ENCODE results near the gene CINP. TPM values are rescaled to one million over a fixed set of nuclear protein-coding genes. Genes with fewer than 3 reads are reported as not detected.

The CINP gene
- total and polyA plus RNA-seq, 2 of the 13 experiments (the other 11 are each of a cell fraction or from before 2014, with no cell fraction given), result 32.8 to 42.8 TPM

GRCh38 chr14:102362545-102363181 lies at the start of gene CINP, which contains the start of gene TECPR2 (continued):
- TF ChIP-seq ELF4 (CRISPR knock-in tag; IDR thresholded peaks at IDR 0.05; ENCODE audit: borderline replicate concordance) (no peak), ZNF792 (CRISPR knock-in tag; IDR thresholded peaks at IDR 0.05) (peak; percentile 31; the same call in 1 of the 2 replicates), JUND (CRISPR knock-in tag; IDR thresholded peaks at IDR 0.05) (no peak), ZNF710 (CRISPR knock-in tag; IDR thresholded peaks at IDR 0.05; ENCODE audit: borderline replicate concordance) (peak; percentile 23; the same call in 1 of the 2 replicates), TARDBP (CRISPR knock-in tag; IDR thresholded peaks at IDR 0.05) (no peak), ZKSCAN5 (CRISPR knock-in tag; IDR thresholded peaks at IDR 0.05) (no peak), HMG20A (CRISPR knock-in tag; IDR thresholded peaks at IDR 0.05; ENCODE audit: borderline replicate concordance) (no peak), SRSF9 (IDR thresholded peaks at IDR 0.05; ENCODE audit: borderline replicate concordance, insufficient read depth, low read depth, low read length, poor library complexity, severe bottlenecking) (no peak), ZC3H13 (CRISPR knock-in tag; IDR thresholded peaks at IDR 0.05) (no peak), ZBTB21 (CRISPR knock-in tag; IDR thresholded peaks at IDR 0.05) (no peak), BRF2 (CRISPR knock-in tag; IDR thresholded peaks at IDR 0.05) (no peak), EZH2 (conservative IDR thresholded peaks at IDR 0.05; ENCODE audit: low read depth, low read length) (no peak), ARID4A (CRISPR knock-in tag; IDR thresholded peaks at IDR 0.05; ENCODE audit: borderline replicate concordance) (peak; percentile 74; the same call in 1 of the 2 replicates), ZNF501 (CRISPR knock-in tag; IDR thresholded peaks at IDR 0.05) (no peak; the same call in 1 of the 2 replicates), ZNF564 (CRISPR knock-in tag; IDR thresholded peaks at IDR 0.05) (no peak), ZNF782 (CRISPR knock-in tag; IDR thresholded peaks at IDR 0.05; ENCODE audit: borderline replicate concordance) (no peak), NCOA5 (CRISPR knock-in tag; IDR thresholded peaks at IDR 0.05) (no peak), HNRNPH1 (optimal IDR thresholded peaks at IDR 0.05; ENCODE audit: low read depth, low read length) (no peak), FOXA1 (IDR thresholded peaks at IDR 0.05) (no peak), FOXA1 (CRISPR knock-in tag; IDR thresholded peaks at IDR 0.05) (no peak), ZNF17 (CRISPR knock-in tag; IDR thresholded peaks at IDR 0.05) (no peak), GMEB1 (CRISPR knock-in tag; IDR thresholded peaks at IDR 0.05; ENCODE audit: borderline replicate concordance) (no peak)
